GM12891 (cell line): Measurements from ENCODE around the gene DSEL.

Experiments used
- POLR2A ChIP-seq: IDR thresholded peaks from 2 replicates; pipeline ENCODE4 v1.6.1; 2011; ENCODE audit warnings: low read depth, low read length, control low read depth
- POLR2AphosphoS5 ChIP-seq: IDR thresholded peaks from 2 replicates; pipeline ENCODE4 v1.6.1; 2011; ENCODE audit warnings: low read depth, low read length, control low read depth
- POU2F2 ChIP-seq: IDR thresholded peaks from 2 replicates; pipeline ENCODE4 v1.6.1; 2011; ENCODE audit warnings: low read depth, mild to moderate bottlenecking, control low read depth, low read length, moderate library complexity
- TAF1 ChIP-seq: IDR thresholded peaks from 2 replicates; pipeline ENCODE4 v1.6.1; 2011; ENCODE audit warnings: low read depth, low read length, control low read depth

DNA sequence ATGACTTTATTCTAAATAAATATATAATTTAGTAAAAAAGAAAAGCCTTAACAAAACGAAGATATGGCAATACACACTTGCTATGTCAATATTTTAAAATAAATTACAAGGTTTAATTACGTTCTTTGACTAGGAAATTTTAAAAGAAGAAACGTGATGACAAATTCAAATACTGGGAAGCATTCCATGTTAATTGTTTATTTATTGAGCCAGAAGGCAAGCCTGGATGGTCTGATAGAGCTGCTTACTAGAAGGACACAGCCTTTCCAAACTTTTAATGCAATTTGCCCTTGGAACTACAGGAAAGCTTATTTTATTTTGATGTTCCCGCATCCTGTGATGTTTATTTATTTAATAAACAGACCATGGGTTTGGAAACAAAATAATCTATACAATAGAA, 33.4 kb upstream of the DSEL start:
- no peak for TF ChIP-seq POLR2A
- no peak for TF ChIP-seq TAF1
- no peak for TF ChIP-seq POLR2AphosphoS5
- TF ChIP-seq POU2F2: no peak
